Activated naive CD4-positive, alpha-beta T cell treated with anti-CD3 and anti-CD28 coated beads, Interleukin-2, amount 50 U/mL, for 16 hours (primary cell): Measurements from ENCODE around the gene CAPN10.

Source experiments
- DNase-seq: peaks from one replicate; pipeline ENCODE4 v3.0.0-alpha.2; 2020

CAPN10 gene

DNA sequence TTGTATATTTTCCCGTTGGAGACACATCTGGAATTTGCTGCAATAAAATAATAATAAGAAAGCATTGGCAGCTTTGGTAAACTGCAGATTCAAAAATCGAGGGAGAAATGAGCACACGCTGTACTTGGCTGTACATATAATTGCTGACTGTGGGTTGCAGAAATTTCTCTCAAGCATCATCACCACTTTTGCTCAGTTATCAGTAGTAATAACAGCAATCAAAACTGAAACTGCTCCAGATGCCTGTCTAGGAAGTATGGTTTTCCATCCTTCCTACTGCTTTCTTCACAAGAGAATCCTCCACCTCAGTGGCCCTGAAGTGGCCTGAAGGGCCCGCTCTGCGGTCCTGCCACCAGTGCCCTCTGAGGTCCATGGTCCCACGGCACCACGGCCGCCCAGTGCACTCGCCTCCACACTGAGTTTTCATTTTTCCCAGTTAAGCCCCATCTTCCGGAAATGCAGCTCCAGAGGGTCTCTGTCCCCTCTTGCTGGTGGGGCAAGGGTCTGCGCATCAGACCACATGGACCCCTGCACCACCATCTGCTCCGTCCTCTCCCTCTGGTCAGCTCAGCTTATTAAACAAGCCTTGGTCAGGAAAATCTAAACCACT, 22.5 kb upstream of the CAPN10 start:
- DNase-seq, result no peak

DNA sequence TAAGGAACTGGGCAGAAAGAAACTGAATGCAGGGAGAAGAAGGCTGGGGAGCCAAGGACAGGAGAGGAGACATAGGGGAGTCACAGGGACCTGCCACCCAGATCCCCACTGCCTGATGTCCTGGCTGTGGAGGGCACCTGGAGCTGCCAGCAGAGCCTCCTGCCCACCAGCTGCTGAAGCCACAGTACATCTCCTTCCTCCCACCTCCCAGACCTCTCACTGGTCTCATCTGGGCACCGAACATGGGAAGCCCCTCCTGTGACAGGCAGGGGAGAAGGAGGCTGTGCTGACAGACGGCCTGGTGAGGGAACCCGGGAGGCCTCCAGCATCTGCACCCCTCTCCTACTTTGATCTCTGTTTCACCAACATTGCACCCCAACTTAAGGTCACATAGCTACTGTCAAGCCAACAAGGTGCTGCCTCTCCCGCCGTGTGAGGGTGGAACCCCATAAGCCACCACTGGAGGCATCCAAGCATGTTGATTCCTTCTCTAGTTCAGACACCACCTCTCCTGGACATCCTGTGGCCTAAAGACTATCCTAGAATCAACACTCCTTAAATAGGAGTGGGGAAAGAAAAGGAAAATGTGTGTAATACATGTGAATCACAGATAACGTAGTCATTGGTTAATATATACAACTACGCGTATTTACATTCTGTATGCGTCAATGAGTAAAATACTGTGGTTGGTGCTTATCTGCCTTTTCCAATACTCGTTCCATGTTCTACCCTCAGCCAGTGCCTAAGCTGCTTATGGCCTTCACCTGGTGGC, 21.8 kb upstream of the CAPN10 start:
- no peak for DNase-seq

DNA sequence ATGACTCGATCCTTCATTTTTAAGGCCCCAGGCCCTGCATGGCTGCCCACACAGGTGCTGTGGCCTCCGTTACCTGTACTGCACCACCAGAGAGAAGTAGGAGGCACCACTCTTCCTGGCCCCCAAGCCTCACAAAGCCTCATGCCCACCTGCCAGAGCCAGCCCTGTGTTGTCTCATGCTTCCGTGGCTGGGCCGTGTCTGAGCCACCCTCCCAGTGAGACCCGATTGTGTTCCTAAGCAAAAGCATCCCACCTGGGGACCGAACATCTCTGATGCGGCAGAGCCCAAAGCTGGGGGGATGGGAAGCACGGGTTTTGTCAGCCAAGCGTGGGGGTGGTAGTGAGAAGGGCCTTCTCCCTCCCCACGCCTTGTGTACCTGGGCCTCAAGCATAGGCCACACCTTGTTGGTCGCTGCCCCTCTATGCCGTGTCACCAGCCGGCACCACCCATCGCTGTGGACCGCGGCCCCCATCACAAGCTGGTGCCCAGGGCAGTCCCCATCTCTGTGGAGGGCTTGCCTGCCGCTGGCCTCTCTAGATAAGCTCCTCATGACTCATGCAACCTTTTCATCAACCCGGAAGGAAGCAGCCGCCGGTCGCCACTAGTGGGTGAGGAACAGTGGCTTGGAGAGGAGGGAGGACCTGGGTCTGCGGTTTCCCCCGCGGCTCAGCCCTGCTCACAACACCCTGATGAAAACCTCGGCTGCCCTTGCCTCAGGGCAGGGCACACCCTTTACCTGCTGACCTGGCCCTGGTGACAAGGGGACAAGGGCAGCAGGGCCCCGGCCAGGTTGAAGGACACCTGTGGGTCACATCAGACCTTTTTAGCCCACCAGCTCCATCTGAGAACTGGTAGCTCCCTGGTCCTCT, 21.0 kb upstream of the CAPN10 start:
- peak; percentile 83 for DNase-seq

DNA sequence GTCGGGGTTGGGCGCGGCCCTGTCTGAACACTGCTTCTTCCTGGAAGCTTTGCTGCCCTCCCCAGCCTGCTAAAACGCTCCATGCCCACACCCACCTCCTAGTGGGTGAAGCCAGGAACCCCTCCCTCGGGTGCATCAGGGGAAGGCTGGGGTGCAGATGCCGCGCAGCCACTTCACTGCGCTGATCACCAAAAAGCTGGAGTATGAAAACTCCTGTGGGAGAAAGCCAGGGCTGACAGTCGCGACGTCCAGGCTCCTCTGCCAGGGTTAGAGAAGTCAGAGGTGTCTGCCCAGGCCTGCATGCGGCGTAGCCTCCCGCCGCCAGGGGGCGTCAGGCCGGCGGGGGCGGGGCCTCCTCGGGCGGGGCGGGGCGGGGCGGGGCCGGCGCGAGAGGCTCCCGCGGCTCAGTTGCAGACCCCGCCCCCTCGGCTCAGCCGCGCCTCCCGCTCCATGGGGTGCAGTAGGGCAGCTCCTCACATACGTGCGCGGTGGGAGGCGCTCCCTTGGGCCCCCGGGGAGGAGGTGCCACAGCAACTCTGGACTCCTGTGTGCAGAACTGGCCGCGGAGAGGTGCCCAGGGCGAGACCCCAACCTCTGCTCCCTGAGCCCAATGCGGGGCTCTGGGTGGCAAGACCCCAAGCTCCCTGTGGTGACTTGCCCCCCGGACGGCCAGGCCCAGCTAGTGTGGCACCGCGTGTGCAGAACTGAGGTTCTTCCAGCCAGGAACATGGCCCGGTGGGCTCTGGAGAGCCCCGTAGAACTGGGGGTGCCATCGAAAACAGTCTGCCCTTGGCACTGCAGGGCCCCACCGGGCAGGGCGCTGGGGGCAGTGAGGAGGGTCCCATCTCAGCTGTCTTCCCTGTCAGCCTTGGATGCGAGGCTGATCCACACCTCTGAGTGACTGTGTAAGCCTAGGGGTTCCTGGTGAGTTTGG, 20.1 kb upstream of the CAPN10 start:
- peak; percentile 94 for DNase-seq

DNA sequence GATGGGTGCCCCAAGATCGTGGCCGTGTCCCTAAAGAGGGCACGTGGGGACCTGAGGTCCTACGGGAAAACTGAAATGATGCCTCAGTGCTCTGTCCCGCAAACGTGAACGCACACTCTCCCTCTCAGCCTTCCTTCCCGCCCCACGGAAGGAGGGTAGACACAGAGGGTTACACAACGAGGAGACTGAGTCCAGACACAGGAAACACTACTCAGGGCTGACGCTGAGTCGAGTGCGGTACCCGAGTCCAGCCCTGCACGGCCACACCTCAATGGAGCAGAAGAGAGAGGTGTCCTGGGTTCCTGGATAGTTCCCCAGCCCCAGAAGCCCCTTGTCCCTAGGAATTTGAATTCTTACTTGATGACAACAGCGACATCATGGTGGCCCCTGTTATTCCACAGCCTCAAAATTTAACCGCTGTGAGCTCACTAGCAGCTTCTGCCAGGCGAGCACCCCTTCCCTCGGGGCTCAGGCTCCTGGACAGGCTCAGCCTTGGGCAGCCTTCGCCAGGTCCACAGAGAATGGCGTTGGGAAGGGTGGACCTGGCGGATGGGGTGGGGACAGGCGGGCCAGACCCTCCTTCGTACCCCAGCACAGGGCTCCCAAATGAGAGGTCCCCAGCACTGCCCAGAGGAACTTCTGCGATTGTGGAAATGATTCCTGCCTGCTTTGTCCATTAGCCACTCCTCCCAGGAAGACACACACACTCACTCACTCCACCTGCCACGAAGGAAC, 19.2 kb upstream of the CAPN10 start:
- DNase-seq, result peak; percentile 15

DNA sequence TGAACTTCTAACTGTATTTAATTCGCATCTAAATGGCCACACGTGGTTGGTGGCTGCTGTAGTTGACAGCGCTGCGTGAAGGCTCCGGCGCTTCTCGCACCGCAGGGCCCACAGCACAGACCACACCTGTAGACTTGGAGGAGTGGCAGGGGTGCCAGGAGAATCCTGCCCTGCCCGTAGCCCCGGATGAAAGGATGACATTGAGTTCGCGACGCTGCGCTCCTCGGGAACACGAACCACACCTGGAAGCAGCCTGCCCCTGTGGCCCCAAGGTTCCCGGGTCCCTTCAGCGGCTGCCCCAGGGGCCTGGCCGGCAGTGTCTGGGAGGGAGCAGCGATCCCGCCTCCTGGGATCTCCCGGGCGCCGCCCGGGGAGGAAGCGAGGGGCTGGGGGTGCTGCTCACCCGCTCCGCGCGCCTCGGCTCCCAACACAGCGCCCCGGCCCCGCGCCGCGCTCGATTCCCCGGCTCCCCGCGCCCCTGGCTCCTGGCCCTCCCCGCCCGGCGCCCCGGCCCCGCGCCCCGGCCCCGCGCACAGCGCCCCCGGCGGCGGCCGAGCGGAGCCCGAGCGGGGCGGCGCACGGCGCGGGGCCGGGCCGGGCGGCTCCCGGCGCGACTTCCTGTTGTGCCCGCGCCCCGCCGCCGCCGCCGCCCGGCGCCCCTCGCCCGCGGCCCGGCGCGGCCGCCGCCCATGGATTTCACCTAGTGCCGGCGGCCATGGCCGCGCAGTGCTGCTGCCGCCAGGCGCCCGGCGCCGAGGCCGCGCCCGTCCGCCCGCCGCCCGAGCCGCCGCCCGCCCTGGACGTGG, 18.5 kb upstream of the CAPN10 start, which contains the start of gene RNPEPL1:
TSS of gene RNPEPL1 (plus strand) at position 613 of the 806 bp plus-strand sequence. CDS start at position 716, 103 bp downstream.
- DNase-seq, result peak; percentile 60

DNA sequence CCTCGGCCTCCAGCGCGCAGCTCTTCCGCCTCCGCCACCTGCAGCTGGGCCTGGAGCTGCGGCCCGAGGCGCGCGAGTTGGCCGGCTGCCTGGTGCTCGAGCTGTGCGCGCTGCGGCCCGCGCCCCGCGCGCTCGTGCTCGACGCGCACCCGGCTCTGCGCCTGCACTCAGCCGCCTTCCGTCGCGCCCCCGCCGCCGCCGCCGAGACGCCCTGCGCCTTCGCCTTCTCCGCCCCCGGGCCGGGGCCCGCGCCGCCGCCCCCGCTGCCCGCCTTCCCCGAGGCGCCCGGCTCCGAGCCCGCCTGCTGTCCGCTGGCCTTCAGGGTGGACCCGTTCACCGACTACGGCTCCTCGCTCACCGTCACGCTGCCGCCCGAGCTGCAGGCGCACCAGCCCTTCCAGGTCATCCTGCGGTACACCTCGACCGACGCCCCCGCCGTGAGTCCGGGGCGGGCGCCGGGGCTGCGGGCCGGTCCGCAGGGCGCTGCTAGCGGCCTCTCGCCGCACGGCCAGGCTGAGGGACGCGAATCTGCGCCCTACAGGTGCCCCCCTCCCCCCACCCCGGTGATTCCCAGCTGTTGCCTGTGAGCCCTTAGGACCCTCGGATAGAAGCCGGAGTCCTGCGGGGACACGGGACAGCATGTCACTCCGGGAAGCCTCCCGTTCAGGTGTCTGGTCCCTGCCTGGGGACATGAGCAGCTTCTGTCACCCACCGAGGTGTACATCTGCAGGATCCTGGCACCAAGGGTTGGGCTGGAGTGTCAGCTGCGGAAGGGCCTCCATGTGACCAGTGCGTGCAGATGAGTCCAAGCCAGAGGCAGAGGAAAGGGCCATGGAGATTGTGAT, 17.6 kb upstream of the CAPN10 start:
- DNase-seq, result peak; percentile 54

DNA sequence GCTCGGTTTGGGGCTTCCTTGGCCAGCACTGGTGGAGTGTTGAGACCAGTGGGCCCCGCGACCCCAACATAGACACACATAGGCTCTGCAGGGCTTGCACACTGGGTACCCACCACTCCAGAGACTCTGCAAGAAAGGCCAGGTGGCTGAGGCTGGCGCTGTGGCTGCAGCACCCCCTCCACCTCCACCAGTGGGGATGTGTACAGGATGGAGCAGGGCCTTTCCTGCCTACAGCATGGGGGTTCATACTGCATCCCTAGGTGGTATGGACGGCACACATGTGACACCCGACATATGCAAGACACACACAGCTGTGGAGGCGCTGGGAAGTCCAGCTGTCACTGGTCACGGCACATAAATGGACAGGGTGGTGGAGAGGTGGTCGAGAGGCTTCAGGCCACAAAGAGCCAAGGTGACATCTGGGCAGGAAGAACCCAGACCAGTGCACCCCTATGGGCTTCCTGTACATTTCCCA, 17.0 kb upstream of the CAPN10 start:
- no peak for DNase-seq

DNA sequence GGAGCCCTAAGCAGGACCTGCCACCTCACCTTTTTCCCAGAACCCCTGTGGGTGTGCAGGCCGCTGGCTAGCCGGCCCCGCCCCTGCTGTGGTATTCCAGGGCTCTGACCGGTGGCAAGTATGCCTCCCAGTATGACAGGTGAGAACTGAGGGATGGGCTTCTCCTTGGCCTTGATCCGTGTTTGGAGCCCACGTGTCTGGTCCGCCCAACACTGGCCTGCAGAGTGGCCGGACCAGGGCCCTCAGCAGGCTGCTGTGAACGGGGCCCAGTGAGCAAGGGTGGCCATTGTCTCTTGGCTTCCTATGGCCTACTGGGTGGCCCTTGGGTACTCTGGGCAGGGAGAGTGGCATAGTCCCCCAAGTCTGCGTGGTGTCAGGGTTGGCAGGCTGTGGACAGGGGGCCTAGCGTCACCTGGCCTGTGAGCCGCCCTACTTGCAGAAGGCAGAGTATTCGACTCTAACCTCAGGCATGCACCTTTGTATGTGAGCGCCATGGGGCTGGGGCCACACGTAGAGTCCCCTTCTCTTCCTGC, 16.5 kb upstream of the CAPN10 start:
- DNase-seq, result peak; percentile 3

DNA sequence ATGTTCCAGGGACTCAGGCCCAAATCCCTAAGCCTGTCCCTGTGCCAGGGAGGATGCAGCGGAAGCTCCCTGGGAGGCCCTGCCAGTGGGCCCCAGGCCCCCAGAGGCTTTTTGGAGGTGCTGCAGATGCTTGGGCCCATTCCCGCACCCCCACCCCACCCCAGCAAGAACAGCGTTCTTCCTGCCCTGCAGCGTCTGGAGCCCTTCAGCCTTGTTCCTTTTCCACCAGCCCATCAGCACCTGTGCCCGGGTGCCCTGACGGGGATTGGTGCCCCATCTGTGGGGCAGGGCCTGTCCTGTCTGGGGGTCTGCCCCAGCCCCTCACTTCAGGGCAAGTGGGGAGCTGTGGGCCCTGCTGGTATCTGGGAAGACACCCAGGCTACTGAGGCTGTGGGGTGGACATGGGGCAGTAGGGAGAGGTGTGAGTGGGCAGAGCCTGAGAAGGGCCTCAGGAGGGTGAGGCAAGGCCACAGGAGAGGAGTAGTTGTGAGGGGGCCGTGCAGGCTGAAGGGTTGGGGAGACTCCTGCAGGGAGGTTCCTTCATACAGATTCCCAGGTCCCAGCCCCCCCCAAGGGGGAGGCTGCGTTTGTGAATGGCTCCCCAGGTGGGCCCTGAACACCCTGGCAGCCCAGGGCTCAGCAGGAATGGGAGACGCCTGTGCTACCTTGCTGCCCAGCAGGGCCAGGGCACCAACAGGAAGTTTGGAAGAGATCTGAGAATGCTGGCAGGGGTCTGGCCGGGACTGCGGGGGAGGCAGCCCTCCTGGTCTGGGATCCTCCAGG, 15.8 kb upstream of the CAPN10 start:
- DNase-seq, result peak; percentile 7

DNA sequence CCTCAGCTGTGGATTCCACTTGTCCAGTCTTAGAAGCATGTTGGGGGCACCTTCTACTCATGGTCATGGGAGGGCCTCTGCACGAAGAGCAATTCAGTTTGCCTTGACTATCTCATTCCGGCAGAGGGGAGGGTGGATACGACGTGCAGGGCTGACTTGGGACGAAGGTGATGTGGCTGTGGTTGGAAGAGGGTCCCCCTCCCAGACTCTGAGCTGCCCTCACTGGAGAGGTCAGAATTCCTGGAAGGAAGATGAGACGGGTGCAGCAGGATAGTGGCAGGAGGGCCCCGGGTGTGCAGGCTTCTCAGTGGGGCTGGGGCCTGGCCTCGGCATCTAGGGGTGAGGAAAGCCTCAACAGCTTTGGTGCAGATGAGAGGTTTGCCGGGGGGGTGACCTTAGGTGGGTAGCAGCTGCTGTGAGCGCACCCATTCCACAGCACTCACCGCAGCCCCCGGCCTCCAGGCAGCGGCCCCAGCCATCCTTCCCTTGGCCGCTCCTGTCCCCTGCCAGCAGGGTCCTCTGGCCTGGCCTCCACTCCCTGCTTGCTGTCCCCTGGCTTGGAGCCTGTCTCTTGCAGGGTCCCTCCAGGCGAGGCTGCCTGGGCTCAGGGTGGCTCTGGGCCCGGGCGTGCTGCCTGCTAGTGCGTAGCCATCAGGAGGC, 15.1 kb upstream of the CAPN10 start:
- DNase-seq, result peak; percentile 9

DNA sequence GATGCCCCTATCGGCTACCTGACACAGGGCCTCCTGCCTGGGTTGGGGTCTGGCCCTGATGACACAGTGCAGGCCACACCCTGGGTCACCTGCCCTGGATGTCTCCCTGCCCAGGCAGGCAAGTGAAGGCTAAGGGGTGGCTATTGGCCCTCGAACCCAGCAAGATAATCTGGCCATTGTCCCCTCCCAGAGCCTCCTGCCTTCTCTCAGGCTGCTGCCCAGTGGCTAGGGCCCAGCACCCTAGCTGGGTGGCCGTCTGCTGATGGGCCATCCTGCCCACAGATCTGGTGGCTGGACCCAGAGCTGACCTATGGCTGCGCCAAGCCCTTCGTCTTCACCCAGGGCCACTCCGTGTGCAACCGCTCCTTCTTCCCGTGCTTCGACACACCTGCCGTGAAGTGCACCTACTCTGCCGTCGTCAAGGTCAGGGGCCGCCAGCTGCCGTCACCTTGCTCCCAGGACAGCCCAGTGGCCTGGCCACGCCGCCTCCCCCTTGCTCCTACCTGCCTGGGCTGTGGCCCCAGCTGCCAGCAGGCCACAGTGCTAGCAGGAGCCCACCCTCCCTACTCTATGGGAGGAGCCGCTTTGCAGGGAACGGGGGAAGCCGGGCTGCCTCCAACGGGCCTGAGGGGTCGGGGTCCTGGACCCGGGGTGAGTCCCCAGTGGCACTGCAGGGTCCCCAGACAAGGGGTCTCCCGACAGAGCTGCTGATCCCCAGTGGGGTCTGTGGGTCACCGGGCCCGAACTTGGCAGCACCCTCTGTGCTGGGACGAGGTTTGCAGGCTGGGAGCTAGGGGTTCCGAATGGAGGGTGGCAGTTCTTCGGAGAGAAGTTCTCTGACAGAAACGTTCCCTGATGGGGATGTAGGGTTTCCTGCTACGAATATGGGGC, 14.1 kb upstream of the CAPN10 start:
- no peak for DNase-seq

DNA sequence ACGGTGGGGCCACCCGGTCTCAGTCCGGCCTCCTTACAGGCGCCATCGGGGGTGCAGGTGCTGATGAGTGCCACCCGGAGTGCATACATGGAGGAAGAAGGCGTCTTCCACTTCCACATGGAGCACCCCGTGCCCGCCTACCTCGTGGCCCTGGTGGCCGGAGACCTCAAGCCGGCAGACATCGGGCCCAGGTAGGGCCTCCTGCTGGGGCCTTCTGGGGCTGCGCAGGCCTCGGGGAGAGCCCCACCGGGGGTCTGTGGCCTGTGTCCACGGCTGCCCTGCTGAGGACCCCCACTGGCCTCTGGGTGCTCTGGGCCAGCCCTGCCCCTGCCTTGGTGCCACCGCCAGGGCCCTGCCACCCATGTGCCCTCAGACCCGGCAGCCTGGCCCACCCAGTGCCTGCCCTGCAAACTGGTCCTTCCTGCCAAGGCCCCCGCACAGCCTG, 13.4 kb upstream of the CAPN10 start:
- DNase-seq, result no peak

DNA sequence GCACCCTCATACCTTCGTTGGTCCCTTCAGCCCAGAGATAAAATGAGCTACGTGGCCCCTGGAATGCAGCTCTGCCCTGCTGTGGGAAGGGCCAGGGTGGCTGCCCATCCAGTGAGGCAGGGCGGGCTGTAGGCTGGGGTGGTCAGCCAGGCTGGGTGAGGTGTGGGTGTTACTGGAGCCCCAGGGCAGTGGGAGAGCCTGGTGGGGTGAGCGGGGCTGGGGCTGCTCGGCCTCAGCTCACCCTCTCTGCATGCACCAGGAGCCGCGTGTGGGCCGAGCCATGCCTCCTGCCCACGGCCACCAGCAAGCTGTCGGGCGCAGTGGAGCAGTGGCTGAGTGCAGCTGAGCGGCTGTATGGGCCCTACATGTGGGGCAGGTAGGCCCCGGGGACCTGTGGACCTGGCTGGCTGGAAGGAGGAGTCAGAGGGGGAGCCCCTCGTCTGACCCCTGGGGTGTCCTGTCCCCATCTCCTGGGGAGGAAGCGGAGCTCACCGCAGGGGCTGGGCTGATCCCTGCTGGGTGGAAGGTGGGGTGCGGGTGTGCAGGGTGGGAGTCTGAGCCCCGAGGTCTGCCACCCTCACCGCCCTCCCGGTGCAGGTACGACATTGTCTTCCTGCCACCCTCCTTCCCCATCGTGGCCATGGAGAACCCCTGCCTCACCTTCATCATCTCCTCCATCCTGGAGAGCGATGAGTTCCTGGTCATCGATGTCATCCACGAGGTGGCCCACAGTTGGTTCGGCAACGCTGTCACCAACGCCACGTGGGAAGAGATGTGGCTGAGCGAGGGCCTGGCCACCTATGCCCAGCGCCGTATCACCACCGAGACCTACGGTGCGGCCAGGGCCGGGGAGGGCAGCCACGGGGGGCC, 12.8 kb upstream of the CAPN10 start:
- no peak for DNase-seq

DNA sequence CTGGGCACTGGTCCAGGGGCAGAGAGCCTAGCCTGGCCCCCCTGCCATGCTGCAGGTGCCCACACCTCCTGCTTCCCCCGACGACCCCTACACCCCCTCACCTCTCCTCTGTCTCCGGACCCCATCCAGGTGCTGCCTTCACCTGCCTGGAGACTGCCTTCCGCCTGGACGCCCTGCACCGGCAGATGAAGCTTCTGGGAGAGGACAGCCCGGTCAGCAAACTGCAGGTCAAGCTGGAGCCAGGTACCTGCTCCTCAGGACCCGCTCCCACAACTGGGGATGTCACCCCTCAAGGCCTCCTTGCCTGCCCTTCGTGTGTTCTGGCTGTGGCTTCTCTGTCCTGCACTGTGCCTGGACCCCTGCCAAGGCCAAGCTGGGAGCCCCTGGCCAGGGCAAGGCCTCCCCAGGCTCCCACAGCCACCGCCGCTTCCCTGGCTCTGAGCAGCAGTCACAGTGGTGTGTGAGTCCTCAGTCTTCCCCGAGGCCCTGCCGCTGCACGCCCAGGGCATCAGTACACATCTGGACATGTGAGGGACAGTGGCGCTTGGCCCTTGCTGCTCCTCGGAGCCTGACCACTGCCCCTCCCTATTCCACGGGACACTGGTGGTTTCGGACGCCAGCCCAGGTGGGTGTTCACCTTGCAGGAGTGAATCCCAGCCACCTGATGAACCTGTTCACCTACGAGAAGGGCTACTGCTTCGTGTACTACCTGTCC, 12.0 kb upstream of the CAPN10 start:
- no peak for DNase-seq
